K562 (cell line): ENCODE data around the gene NPM1. TPM values are rescaled to one million over a fixed set of nuclear protein-coding genes. Genes with fewer than 3 reads are reported as not detected.

ENCODE experiments used
- DDX20 ChIP-seq: fragments of 450-650 bp; IDR thresholded peaks from 2 replicates; pipeline ENCODE4 v1.6.1; 2016; ENCODE audit warnings: missing genetic modification characterization, low read depth, mild to moderate bottlenecking, missing compliant biosample characterization, moderate library complexity
- ILK ChIP-seq: fragments of 450-650 bp; IDR thresholded peaks from 2 replicates; pipeline ENCODE4 v1.6.1; 2016; ENCODE audit warnings: missing genetic modification characterization, low read depth, mild to moderate bottlenecking, missing compliant biosample characterization, moderate library complexity, borderline replicate concordance
- POU5F1 ChIP-seq: fragments of 150-350 bp; IDR thresholded peaks from 2 replicates; pipeline ENCODE4 v1.6.1; 2014; ENCODE audit warnings: borderline replicate concordance, low read length, low read depth, mild to moderate bottlenecking; ENCODE audit not compliant: partially characterized antibody
- RAD51 ChIP-seq: fragments of 450-650 bp; IDR thresholded peaks from 2 replicates; pipeline ENCODE4 v1.7.1; 2016; ENCODE audit warnings: low read depth, mild to moderate bottlenecking, borderline replicate concordance
- ZNF75A ChIP-seq: fragments of 450-650 bp; formaldehyde crosslinking; IDR thresholded peaks from 2 replicates; pipeline ENCODE4 v1.4.0; 2020; ENCODE audit warnings: mild to moderate bottlenecking
- polyA plus RNA-seq, 8 experiments: library from polyadenylated mRNA; depleted of rRNA in 4 of 8; stranded (reverse) in 5 of 8; unstranded in 3 of 8; fragments of >200 nt; fragmentation: Nextera tagmentation in 2 of 8; fragmentation: Illumina TruSeq in 1 of 8; extraction: Ambion mirVana in 2 of 8; extraction: Trizol in 1 of 8; gene quantifications; 2 replicates each; pipeline versions ENCODE4 v1.2.1 to v1.2.3, GENCODE V29; 2011 to 2014; ENCODE audit warnings: inconsistent platforms in 1 of 8, missing spikeins in 1 of 8
- total RNA-seq, 7 experiments: library from RNA; depleted of rRNA in 6 of 7; stranded (reverse); fragments of >200 nt in 6 of 7; fragmentation: Illumina TruSeq in 2 of 7; extraction: Trizol in 2 of 7; gene quantifications; 2 replicates each; pipeline versions ENCODE4 v1.2.1 to v1.2.3, GENCODE V29; 2011 to 2021; ENCODE audit warnings: low replicate concordance in 1 of 7
- TF ChIP-seq, protein P1 (sequence below): fragments of 450-650 bp; IDR thresholded peaks from 2 replicates; pipeline ENCODE4 v1.6.1; 2017; ENCODE audit warnings: antibody characterized with exemption, mild to moderate bottlenecking
- TF ChIP-seq, protein P2 (sequence below): fragments of 250-450 bp; sonication (Bioruptor Pico); IDR thresholded peaks from 2 replicates; pipeline ENCODE4 v1.5.1; 2021; ENCODE audit warnings: mild to moderate bottlenecking
- TF ChIP-seq, protein P3 (sequence below), 2 experiments: IDR thresholded peaks; 2 replicates each; pipeline ENCODE4 v1.6.1; 2011; ENCODE audit warnings: borderline replicate concordance in 1 of 2, control low read depth in 1 of 2, low read depth in 1 of 2, low read length in 1 of 2, mild to moderate bottlenecking in 1 of 2, mixed read lengths in 1 of 2, moderate library complexity in 1 of 2; ENCODE audit not compliant: insufficient read depth in 1 of 2, insufficient read length in 1 of 2, poor library complexity in 1 of 2, severe bottlenecking in 1 of 2; ENCODE audit errors: extremely low read depth in 1 of 2

Gene NPM1
- total and polyA plus RNA-seq, 9 of the 15 experiments (the other 6 are each of a cell fraction or from before 2014, with no cell fraction given): 2,438 to 6,909 (median 5,639) TPM

DNA sequence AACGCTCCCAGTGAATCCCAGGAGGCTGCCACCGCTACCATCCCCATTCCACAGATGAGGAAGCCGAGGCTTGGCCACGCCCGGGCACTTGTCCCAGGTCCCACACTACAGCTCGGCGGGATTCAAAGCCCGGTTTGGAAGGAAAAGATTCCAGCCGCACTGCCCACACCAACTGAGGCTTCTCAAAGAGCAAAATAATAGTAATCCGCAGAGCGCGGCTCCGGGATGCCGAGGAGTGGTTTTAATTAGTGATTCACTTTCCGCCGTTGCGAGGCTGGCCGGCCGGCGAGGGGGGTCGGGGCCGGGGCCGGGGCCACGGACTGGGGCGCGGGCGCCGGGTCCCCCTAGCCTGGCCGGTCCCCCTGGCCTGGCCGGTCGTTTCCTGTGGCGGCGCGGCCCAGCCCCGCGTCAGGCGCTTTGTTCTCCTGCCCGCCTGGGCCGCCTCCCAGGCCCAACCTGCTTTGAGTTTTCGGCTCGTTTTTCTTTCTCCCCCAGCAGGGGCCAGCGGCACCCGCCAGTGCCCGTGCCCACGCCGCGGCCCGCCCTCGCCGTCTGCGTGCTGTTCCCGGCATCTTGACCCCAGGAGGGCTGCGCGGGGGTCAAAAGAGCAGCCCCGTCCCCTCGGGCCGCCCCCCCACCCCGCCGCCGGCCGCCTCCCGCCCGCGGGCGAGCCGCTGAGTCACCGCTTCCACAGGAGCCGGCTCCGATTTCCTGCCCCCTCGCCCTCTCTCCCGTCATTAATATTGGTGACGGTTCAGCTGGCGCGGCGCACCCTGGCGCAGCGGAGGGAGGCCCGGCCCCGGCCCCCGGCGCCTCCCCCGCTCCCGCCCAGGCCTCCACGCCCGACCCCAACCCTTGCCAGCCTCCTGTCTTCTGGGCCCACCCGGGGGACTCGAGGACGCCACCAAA, 63.0 kb downstream of the NPM1 start (continued):
- TF ChIP-seq, protein P1, sequence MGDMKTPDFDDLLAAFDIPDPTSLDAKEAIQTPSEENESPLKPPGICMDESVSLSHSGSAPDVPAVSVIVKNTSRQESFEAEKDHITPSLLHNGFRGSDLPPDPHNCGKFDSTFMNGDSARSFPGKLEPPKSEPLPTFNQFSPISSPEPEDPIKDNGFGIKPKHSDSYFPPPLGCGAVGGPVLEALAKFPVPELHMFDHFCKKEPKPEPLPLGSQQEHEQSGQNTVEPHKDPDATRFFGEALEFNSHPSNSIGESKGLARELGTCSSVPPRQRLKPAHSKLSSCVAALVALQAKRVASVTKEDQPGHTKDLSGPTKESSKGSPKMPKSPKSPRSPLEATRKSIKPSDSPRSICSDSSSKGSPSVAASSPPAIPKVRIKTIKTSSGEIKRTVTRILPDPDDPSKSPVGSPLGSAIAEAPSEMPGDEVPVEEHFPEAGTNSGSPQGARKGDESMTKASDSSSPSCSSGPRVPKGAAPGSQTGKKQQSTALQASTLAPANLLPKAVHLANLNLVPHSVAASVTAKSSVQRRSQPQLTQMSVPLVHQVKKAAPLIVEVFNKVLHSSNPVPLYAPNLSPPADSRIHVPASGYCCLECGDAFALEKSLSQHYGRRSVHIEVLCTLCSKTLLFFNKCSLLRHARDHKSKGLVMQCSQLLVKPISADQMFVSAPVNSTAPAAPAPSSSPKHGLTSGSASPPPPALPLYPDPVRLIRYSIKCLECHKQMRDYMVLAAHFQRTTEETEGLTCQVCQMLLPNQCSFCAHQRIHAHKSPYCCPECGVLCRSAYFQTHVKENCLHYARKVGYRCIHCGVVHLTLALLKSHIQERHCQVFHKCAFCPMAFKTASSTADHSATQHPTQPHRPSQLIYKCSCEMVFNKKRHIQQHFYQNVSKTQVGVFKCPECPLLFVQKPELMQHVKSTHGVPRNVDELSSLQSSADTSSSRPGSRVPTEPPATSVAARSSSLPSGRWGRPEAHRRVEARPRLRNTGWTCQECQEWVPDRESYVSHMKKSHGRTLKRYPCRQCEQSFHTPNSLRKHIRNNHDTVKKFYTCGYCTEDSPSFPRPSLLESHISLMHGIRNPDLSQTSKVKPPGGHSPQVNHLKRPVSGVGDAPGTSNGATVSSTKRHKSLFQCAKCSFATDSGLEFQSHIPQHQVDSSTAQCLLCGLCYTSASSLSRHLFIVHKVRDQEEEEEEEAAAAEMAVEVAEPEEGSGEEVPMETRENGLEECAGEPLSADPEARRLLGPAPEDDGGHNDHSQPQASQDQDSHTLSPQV: no peak
- TF ChIP-seq, protein P2, sequence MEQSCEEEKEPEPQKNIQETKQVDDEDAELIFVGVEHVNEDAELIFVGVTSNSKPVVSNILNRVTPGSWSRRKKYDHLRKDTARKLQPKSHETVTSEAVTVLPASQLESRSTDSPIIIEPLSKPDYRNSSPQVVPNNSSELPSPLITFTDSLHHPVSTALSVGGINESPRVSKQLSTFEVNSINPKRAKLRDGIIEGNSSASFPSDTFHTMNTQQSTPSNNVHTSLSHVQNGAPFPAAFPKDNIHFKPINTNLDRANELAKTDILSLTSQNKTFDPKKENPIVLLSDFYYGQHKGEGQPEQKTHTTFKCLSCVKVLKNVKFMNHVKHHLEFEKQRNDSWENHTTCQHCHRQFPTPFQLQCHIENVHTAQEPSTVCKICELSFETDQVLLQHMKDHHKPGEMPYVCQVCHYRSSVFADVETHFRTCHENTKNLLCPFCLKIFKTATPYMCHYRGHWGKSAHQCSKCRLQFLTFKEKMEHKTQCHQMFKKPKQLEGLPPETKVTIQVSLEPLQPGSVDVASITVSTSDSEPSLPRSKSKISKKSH (CRISPR knock-in tag): no peak
- TF ChIP-seq, protein P3, sequence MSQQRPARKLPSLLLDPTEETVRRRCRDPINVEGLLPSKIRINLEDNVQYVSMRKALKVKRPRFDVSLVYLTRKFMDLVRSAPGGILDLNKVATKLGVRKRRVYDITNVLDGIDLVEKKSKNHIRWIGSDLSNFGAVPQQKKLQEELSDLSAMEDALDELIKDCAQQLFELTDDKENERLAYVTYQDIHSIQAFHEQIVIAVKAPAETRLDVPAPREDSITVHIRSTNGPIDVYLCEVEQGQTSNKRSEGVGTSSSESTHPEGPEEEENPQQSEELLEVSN (IDR thresholded peaks at IDR 0.05; ENCODE audit: borderline replicate concordance in 1 of 2, extremely low read depth in 1 of 2, insufficient read depth in 1 of 2, insufficient read length in 1 of 2, low read depth in 1 of 2, low read length in 1 of 2, poor library complexity in 1 of 2, severe bottlenecking in 1 of 2): no peak
- TF ChIP-seq ZNF75A (CRISPR knock-in tag) (no peak), POU5F1 (no peak), DDX20 (no peak), ILK (tag) (no peak), RAD51 (no peak)
